CD4-positive, alpha-beta T cell treated with Interleukin-10 for 1 hour (primary cell): ENCODE data around the gene PPT2.

Experiments
- DNase-seq: peaks from one replicate; pipeline ENCODE4 v3.0.0-alpha.2; 2020

The PPT2 gene

DNA sequence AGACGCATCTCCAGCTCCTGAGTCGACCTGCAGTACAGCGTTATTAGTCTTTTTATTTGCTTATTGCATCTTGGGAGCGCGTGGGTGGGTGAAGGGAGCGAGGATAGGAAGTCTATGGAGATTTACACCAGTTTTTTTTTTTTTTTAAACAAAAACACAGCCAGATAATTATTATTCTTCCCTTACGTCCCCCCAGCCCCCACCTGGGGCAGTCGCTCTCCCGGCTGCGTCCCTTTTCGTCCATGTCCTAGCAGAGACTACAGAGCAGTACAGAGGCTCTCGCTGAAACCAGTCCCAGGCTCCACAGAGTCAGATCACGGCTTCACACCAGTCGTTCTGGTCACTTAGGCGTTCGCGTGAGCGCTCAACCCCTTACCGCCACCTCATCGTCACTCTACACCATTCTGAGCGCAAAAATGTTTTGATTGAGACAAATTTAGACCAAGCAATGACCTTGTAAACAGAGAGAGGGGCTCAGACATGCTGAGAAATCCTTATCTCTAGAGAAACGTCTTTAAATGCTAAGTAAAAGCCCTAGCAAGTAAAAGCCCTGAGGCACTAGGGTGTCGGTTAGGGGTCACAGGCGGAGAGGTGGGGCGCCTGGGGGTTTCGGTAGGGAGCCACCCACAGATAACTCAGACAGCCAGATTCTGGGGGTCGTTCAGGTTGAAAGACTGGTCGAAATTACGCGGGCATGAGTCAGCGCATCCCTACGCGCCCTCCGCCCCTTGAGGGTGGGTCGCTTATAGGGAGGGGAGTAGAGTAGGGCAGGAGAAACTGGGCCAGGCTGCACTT is 975 bp upstream of the PPT2 start:
- DNase-seq, result no peak

DNA sequence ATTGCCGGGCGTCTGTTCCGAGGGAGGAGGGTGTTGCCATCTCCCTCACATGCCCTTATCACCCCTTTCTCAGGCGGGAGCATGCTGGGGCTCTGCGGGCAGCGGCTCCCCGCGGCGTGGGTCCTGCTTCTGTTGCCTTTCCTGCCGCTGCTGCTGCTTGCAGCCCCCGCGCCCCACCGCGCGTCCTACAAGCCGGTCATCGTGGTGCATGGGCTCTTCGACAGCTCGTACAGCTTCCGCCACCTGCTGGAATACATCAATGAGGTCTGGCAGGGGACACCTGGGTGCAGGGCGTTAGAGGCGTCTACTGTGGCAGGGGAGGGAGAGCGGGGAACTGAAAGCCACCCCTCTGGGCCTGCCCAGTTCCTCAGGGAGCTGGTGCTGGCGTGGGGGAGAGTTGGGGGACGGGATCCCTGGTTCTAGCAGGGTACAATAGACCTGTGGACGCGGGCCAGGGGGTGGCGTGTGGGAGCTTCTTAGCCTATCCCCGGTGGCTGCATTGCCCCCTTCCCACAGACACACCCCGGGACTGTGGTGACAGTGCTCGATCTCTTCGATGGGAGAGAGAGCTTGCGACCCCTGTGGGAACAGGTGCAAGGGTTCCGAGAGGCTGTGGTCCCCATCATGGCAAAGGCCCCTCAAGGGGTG is 697 bp downstream of the PPT2 start:
- peak; percentile 77 for DNase-seq

DNA sequence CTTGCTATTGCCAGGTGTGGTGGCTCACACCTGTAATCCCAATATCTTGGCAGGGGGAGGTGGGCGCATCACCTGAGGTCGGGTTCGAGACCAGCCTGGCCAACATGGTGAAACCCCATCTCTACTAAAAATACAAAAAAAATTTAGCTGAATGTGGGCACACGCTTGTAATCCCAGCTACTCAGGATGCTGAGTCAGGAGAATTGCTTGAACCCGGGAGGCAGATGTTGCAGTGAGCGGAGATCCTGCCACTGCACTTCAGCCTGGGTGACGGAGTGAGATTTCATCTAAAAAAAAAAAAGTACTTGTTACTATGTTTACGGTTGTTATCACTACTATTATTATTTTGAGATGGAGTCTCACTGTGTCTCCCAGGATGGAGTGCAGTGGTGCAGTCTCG is 3.0 kb downstream of the PPT2 start:
- no peak for DNase-seq

DNA sequence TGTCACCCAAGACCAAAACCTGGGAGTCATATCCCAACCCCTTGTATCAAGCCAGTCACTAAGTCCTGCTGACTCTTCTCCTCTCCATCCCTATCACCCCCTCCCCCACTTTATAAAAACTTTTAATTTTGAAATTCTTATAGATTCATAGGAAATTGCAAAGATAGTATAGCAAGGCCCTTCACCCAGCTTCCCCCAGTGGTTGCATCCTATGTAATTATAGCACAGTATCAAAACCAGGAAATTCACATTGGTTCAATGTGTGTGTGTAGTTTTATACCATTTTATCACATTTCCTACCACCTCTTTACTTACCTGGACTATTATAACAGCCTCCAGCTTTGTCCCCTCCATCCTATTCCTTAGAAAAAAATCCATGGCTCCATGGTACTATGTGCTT is 4.1 kb downstream of the PPT2 start:
- no peak for DNase-seq

DNA sequence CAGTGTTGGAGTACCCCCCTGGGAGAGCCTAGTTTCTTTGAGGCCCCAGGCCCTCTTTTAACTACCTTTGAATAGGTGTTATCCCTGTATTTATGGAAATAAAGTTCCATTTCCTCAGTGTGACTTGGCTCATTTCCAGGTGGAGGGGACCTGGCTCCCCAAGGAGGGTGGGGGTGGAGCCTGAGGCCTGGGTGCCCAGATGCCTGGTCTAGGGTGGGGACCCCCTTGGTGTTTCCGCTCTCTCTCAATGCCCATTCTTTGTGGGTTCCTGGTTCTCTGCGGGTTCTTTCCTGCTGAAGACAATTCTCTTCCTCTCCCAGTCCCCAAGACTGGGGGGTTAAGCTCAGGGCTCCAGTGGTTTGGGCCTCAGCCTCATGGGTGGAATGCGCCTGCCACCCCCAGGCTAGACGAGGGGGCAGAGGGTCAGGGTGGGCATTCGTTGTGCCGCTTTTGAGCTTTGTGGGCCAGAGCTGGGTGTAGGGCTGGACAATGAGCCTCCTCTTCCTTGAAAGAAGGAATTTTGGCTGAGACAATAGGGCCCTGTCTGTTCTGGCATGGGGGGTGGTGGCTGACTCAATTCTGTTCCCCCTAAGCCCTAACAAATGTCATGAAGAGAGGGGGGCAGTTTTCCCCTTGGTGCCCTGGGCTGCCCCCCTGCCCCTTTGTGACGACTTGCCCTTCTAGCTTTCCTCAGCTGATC is 9.8 kb downstream of the PPT2 start:
- DNase-seq, result no peak

DNA sequence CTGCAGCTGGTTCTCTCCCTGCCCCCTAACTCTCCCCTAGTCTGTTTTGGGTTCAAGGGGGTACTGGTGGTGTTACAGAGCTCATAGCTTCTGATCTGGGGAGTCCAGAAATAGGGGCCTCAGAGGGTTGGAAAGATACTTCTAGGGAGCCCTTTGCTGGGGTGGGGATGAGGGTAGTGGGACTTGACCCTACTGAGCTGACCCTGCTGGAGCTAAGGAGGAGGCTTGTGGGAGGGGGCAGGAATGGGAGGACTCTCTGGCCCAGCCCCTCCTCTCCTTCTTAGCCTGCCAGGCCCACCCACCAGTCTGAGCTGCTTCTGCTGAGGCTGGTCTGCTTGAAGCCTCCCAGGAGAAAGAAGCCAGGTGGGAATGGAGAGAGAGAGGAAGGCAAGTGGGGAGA is 10.4 kb downstream of the PPT2 start, which contains the start of gene EGFL8:
EGFL8 (plus strand) TSS at position 301 of the 400 bp plus-strand sequence. CDS start 1,571 bp downstream, outside the sequence.
- DNase-seq, result no peak

DNA sequence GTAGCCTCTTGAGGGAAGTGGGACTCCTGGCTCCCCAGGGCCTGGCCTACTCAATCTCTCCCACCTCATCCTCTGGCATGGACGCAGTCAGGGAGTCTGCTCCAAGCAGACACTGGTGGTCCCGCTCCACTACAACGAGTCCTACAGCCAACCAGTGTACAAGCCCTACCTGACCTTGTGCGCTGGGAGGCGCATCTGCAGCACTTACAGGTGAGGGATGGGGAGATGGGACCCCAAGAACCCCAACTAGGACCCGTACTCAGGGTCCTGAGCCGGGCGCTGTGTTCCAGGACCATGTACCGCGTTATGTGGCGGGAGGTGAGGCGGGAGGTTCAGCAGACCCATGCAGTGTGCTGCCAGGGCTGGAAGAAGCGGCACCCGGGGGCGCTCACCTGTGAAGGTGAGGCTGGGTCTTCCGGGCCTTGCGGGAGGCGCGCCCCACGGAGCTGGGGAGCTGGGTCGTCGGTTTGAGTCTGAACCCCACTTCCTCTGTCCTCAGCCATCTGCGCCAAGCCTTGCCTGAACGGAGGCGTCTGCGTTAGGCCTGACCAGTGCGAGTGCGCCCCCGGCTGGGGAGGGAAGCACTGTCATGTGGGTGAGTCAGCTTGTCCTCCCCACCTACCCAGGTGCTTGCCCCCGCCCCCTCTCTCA is 12.6 kb downstream of the PPT2 start:
- no peak for DNase-seq

DNA sequence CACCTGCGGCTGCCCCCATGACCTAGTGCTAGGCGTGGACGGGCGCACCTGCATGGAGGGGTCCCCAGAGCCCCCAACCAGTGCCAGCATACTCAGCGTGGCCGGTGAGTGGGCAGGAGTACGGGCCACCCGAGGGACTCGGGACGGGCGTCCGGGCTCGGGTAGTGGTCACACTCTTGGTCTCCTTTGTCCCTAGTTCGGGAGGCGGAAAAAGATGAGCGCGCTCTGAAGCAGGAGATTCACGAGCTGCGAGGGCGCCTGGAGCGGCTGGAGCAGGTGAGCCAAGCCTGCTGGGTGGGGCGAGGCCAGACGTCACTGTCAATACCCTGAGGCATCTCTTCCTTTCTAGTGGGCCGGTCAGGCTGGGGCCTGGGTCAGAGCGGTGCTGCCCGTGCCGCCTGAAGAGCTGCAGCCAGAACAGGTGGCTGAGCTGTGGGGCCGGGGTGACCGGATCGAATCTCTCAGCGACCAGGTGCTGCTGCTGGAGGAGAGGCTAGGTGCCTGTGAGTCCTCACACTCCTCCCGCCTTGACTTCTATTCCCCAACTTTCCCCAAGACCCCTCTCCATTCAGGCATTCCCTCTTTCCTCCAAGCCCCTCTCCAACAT is 13.3 kb downstream of the PPT2 start:
- DNase-seq, result no peak

DNA sequence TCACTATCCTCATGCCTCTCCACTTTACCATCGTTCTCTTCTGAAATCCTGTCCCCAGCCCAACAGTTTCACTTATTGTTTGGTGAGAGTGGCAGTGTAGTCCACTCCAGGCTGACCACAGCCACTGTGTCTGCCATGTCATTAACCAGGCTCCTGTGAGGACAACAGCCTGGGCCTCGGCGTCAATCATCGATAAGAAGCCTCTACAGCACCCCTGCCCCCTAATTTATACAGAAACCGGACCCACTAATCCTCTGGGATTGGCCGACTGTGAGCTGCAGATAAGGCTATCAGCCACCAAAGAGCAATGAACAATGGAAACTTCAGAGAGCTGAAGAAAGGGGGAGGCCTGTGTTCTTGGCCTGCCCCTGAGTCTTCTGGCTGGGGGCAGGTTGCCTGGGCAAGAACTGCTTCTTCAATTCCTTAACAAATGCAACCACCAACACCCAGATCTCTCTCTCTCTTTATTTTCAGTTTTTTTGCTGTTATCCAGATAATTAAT is 13.9 kb downstream of the PPT2 start:
- no peak for DNase-seq

DNA sequence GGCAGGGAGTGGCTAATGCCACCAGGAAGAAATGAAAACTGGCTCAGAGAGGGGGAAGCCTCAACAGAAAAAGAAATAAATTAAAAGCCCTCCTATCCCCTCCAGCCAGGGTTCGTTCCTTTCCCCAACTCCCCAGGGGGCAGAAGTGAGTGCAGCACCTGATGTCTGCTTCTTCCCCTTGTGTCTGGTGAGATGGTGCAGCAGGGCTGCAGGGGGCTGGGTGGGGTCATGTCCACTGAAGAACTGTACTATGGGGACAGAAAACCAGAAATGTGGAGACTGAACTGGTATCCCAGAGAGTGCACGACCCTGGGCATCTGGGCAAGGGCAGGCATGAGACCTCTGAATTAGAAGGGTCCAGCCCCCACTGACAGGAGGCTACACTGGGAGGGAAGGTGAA is 14.4 kb downstream of the PPT2 start:
- no peak for DNase-seq

DNA sequence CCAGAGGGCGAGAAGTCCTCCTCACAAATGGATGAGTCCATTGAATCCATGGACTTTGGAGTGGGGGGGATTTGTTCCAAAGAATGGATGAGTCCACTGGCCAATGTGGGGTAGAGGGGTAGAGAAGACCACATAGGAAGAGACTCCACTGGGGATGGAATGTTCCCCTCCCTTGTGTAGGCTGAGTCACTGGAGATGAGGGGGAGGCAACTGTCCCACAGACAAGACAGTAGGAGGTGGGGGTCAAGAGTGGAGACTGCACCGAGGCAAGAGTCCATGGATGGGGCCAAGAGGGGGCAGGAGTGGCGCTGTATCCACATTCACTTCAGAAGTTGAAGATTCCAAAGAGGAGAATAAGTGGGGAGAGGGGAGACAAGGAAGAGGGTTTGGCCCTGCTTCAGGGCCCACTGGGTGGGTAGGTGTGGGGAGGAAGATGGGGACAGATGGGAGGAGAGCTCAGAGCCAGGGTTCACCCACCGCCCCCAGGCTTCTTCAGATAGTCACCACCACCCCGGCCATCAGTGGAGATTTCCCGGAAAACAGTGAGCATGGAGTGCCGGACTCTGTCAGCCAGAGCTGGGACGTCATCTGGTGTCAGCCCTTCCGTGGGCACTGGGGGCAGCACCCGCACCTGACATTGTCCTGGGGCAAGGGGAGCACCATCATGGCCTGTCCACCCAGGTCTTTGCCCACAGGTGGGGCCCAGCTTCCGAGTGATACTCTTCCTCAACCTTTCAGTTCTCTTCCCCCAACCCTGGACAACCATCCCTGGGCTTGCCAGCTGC is 15.1 kb downstream of the PPT2 start:
- no peak for DNase-seq

DNA sequence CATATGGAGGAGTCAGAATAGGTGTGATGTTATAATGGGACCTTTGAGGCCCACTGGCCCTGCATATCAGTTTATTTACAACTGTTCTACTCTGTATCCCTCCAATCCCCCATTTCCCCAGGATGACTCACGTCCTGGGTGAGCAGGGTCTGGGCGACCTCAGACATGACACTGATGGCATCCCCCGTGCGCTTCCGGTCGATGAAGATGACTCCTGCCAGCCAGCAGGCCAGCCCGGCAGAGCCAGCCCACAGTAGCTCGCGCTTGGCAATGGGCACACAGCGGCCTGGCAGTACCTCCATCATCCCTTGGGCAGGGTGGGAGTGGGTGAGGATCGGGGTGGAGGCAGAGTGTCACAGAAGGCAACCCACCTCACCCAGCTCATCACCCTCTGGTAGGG is 16.4 kb downstream of the PPT2 start:
- no peak for DNase-seq

DNA sequence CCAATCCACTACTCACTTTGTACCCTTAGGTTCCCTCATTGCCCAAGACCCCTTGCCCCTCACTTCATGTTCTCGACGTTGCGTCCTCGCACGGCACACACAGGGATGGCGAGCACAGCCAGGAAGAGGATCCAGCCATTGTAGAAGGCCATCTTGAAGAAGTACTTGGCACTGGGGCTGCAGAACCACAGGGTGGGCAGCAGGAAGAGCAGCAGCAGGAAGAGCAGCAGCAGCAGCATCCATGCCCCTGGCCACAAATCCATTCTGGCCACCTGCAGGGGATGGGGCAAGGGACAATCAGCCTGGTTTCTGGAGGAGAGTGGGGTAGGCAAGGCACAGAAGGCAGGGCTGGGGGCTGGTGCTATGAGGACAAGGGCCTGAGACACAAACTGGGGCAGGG is 17.3 kb downstream of the PPT2 start:
- no peak for DNase-seq

DNA sequence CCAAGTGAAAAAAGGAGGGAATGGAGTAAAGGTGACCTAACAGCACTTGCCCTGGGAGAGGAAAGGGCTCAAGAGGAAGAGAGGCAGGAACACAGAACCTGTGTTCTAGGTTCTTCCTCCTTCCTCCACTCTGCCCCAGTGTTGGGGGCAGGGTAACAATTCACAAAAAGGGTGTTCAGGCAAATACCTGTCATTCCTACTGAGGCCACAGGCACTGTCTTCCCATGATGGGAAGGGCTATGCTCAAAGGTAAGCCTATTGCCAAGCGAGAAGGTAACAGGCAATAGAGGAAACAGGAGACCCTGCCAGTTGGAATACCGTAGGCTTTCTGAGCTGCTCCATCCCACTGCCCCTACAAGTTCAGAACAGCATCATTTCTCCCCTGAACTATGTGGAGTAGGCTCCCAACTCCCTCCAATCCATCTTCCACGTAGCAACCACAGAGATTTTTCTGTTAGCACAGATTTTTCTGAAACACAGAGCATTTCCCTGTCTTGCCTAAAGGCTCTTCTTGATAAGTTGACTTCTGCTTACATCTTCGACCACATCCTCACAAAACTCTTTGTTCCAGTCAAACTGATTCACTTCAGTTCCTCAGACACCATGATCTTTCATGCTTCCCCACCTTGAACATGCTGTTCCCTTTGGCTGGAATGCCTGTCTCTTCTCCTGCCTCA is 19.2 kb downstream of the PPT2 start:
- DNase-seq, result no peak

DNA sequence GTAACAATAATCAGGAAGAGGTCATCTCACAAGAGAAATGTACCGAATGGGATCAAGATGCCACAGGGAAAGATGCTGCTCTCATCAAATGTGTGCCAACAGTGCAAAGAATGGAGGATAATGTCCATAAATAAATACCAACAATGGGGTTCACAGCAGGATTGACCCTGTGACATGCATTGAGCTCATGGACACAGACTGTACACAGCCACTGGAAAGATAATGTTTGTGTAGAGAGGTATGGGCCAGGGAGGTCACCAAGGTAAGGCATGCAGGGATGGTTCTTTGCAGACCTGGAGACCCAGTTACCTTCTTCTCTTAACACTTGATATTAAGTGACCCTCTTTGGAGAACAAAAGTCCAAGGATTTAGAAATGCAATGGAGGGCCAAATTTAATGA is 20.5 kb downstream of the PPT2 start:
- no peak for DNase-seq

DNA sequence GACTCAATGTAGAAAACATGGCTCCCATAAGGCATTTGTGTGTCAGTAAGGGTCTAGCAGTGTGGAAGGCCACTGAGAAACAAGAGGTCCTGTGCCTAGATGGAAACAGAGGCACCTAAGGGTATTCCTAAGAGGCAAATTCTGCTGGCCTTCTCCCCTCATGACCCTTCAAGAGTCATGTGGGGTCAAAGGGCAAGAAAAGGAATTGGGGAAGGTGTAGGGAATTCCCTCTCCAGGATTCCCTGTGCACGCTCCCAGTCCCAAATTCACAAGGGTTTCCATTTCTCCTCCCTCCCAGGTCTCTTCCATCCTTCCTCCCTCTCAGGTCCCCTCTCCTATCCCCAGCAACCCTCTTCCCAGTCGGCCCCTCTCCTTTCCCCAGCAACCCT is 21.4 kb downstream of the PPT2 start:
- DNase-seq, result no peak

DNA sequence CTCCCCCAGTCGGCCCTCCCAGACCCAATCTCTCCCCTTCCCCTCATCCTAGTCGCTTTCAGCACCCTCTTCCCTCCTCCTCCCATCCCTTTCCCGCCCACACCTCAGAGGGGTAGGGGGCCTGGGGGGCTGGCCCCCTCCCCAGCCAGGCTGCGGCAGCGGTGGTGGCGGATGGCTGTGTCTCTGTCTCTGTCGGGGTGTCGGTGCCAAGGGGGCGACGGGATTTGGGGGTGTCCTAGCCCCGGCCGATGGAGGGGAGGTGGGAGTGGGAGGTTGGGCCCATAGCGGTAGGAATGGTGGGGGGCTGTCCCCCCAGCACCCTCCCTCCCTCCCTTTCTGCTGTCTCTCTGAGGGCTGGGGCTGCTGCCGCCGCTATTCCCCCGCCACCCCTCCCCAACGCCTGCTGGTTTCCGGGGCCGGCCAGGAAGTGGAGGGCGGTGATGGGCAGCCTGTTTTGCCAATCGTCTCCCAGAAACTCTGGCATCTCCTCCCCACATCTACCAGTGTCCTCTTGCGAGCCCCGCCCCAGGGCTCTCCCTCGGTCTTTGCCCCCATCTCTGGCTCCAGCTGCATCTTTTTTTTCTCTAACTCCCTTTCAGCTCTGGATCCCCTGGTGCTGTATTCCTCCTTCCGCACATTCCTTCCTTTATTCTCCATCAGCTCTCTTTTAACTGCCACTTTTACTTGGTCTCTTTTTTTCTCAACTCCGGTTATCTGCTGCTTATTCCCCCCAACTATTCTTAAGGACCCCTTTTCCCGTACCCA is 22.0 kb downstream of the PPT2 start, which contains the start of gene AGPAT1:
AGPAT1 (minus strand) TSS at position 374 of the 765 bp plus-strand sequence. CDS start 4,588 bp downstream, outside the sequence.
- DNase-seq, result peak; percentile 97

DNA sequence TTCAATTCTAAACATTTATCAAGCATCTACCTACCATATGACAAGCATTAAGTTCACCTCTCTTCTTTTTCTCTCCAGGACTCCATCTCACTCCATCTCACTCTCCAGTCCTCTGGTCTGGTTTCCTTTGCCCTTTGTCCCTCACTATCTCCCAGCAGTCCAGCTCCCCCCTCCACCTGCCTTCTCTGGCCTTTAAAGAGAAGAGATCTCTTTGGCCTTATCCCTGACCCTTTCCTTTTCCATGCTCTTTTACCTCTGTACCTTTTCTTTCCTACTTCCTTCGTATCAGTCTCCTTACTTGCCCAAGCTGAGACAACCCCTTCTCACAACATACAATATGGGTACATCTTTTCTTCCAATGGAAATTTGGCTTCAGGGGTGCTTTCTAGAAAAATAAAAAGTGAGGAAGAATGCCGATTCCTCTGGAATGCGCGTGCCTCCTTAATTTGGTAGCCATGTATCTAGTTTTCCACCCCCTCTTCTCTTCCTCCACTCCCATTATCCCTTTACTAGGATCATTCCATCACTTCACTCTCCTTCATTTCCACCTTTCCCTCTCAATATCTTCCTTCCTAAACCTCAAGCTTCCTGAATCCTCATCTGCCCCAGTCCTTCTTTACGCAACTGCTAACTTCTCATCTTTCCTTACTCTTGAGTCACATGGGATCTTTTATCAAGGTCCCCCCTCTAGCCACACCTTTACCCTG is 22.7 kb downstream of the PPT2 start:
- no peak for DNase-seq

DNA sequence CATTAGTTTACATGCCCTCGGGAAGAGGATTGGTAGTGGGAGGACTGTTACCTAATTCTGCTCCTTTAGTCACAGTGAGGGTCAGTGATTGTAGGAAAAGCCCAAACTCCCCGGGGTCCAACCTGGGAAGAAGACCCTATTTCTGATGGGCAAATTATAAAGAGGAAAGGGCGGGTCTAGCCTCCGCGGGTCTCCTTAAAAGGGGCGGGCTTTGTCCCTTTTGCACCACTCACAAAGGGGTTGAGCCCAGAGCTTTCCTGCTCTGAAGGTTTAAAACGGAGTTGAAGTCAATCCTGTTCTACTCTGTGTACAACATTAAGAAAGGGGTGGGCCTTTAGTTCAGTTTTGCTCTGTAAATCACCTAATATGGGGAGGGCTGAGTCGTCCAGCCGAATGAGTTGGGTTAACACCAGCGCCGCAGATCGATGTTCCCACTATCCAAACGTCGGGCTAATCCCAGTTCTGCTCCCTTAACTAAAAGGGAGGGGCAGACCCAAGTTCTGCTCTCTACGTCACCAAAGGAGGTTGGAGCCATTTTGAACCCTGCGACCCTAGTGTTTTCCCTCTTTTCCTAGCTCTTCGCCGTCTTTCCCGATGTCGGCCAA is 23.3 kb downstream of the PPT2 start:
- DNase-seq, result peak; percentile 70
